HFF-Myc (cell line): ENCODE results near the gene CDK15.

ENCODE experiments used
- DNase-seq: peaks from one replicate; pipeline ENCODE4 v3.0.0-alpha.2; 2011; ENCODE audit warnings: low read depth; ENCODE audit errors: extremely low read depth
- H3K4me3 ChIP-seq: replicated peaks from 2 replicates; pipeline ENCODE4 v1.5.1; 2011; ENCODE audit warnings: low read depth, mild to moderate bottlenecking, control low read depth, low read length
- TF ChIP-seq, protein P1 (sequence below): IDR thresholded peaks from 2 replicates; pipeline ENCODE4 v1.5.1; 2012; ENCODE audit warnings: mild to moderate bottlenecking, low read depth, low read length, control low read depth; ENCODE audit errors: missing control alignments

CDK15 gene

DNA sequence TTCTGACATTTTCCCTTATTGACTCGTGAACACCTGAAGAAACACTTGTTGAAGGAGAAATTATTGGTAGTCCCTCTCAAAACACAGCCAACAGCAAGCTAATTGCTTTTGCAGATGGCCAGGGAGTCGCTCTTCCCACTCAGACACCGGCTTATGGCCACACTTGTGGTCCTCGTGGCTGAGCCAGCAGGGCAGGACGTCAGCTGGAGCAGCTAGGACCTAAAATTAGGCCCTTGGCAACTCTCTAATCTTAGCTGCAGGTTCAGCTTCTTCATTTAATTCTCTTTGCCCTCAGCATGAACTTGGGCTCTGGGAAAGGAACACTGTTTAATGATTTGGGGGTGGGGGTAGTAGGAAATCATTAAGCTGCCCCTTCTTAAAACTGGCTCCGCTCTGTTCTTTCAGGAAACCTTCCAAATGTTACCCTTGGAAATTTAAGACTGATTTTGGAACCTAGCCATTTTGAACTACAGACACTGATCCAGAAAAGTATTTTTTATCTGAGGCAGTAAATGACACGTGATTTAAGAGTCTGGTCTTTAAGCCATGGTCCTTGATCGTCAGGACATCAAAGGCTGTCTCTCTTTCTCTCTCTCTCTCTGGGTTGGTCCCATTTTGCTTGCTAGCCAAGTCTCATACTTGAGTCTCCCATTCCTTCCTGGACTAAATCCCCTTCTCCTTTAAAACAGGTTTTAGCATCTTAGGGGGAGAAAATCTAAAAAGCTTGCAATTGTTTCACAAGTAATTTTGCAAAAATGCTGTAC is 77.5 kb downstream of the CDK15 start:
- H3K4me3 ChIP-seq, result no peak overlapping the region
- DNase-seq, result no peak
- TF ChIP-seq, protein P1, sequence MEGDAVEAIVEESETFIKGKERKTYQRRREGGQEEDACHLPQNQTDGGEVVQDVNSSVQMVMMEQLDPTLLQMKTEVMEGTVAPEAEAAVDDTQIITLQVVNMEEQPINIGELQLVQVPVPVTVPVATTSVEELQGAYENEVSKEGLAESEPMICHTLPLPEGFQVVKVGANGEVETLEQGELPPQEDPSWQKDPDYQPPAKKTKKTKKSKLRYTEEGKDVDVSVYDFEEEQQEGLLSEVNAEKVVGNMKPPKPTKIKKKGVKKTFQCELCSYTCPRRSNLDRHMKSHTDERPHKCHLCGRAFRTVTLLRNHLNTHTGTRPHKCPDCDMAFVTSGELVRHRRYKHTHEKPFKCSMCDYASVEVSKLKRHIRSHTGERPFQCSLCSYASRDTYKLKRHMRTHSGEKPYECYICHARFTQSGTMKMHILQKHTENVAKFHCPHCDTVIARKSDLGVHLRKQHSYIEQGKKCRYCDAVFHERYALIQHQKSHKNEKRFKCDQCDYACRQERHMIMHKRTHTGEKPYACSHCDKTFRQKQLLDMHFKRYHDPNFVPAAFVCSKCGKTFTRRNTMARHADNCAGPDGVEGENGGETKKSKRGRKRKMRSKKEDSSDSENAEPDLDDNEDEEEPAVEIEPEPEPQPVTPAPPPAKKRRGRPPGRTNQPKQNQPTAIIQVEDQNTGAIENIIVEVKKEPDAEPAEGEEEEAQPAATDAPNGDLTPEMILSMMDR, result no peak

DNA sequence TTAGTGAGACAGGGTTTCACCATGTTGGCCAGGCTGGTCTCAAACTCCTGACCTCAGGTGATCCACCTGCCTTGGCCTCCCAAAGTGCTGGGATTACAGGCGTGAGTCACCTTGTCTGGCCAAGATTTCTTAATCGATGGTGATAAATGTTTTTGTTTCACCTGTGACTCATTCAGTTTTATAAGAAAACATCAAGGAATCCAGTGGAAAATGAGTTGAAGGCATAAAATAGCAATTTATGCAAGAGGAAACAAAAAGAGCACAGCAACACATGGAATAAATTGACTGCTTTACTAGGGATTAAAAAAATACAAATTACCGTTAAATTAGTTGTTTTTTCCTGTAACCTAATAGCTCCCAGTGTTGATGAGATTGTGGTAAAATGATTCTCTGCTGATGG is 80.2 kb downstream of the CDK15 start:
- peak; percentile 31 for DNase-seq
- TF ChIP-seq, protein P1, result no peak
- no peak overlapping the region for H3K4me3 ChIP-seq

DNA sequence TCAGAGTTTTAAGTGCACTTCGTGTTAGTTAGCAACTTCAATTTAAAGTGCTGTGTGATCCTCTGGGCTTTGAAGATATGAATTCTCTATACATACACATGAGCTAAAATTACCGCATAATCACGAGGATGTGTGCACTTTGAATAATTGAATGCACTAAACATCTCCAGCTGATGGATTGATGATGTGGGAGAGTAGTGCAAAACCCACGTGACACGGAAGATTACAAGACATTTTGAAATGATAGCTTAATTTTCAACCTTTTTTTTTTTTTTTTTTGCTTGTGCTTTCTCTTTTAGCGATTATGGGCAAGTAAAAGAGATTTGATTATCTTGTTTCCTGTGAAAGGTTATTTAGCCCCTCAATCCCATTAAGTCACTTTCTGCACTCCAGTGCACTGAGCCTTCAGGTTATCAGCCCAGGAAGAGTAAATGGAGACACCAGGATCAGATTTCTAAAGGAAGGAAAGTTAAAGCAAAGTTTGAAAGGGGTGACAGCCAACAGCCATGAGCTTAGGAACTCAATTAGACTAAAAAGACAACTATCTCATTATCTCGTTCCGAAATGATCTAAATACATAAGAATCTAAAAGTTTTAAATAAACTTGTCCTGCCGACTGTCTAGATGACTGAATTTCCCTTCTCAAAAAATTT is 81.6 kb downstream of the CDK15 start:
- TF ChIP-seq, protein P1, result no peak
- H3K4me3 ChIP-seq, result no peak overlapping the region
- DNase-seq, result no peak

DNA sequence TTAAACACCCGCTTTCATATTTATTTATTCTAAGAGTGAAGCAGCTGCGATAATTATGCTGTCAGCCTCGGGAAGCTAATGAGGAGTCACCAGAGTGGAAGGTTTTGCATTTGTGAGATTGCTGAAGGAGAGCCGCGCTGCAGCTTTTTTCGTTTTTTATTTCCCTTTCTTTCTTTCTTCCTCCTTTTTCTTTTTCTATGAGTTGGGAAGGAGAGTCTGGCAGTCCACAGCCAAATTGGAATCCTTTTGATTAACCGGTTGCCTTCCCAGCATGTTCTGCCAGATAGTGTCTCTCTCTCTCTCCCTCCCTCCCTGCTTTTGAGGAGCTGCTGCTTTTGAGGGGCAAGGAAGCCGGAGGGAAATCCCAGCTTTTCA is 82.1 kb downstream of the CDK15 start:
- TF ChIP-seq, protein P1, result no peak
- no peak overlapping the region for H3K4me3 ChIP-seq
- no peak for DNase-seq

GRCh38 chr2:201890453-201890852 is 84.1 kb downstream of the CDK15 start:
- TF ChIP-seq, protein P1, result no peak
- no peak for DNase-seq
- no peak overlapping the region for H3K4me3 ChIP-seq

DNA sequence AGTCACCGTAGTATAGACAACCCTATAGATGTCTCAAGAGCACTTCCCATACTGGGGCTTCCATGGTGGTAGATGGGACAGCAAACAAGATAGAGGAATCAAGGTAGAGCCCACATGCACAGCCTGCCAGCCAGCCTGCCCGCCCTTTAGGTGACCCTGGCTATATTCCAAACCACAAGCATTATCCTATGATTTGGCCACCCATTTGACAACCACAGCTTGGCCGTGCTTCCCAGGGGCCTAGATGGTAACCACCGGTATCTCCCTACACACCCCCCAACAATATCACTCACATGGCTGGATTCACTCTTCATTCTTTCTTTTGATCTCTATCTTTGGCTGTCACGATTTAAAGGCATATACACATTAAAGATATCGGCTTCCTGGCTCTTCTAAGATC is 85.3 kb downstream of the CDK15 start:
- DNase-seq, result no peak
- TF ChIP-seq, protein P1, result no peak
- no peak overlapping the region for H3K4me3 ChIP-seq
